K562 (cell line): Measurements from ENCODE around the gene SNX9. TPM values are rescaled to one million over a fixed set of nuclear protein-coding genes. Genes with fewer than 3 reads are reported as not detected.

Source experiments
- AFF4 ChIP-seq: sonication (generic); formaldehyde crosslinking; IDR thresholded peaks from 2 replicates; pipeline ENCODE4 v1.8.0; 2023; ENCODE audit warnings: mild to moderate bottlenecking, missing genetic modification reagents
- ATF3 ChIP-seq, 2 experiments: fragments of 450-650 bp in 1 of 2; sonication (generic) in 1 of 2; formaldehyde crosslinking in 1 of 2; IDR thresholded peaks in 1 of 2; conservative IDR thresholded peaks in 1 of 2; 2 replicates each; pipeline versions ENCODE4 v1.6.1 to v1.8.1; 2016 to 2023; ENCODE audit warnings: mild to moderate bottlenecking in 2 of 2, moderate library complexity in 2 of 2, inconsistent platforms in 1 of 2, missing genetic modification reagents in 1 of 2
- BHLHE40 ChIP-seq: IDR thresholded peaks from 2 replicates; pipeline ENCODE4 v1.6.1; 2011; ENCODE audit warnings: low read length, improper control_type of control experiment
- BRD4 ChIP-seq: fragments of 200-600 bp; sonication (generic); IDR thresholded peaks from 2 replicates; pipeline ENCODE4 v1.6.1; 2017; ENCODE audit warnings: inconsistent platforms
- CBFA2T2 ChIP-seq: fragments of 450-650 bp; conservative IDR thresholded peaks from 2 replicates; pipeline ENCODE4 v1.6.1; 2017; ENCODE audit warnings: mild to moderate bottlenecking
- CBX2 ChIP-seq: fragments of 200-600 bp; sonication (generic); IDR thresholded peaks from one replicate; pipeline ENCODE4 v1.6.1; 2012; ENCODE audit warnings: mild to moderate bottlenecking, low read length, inconsistent platforms; ENCODE audit not compliant: insufficient read depth, poor library complexity, severe bottlenecking
- CREBBP ChIP-seq: IDR thresholded peaks from one replicate; pipeline ENCODE4 v1.6.1; 2012; ENCODE audit warnings: low read depth, mild to moderate bottlenecking, control low read depth, inconsistent platforms, low read length
- DACH1 ChIP-seq: fragments of 450-650 bp; IDR thresholded peaks from 2 replicates; pipeline ENCODE4 v1.6.1; 2018; ENCODE audit not compliant: partially characterized antibody
- HNRNPK ChIP-seq: fragments of 200-400 bp; formaldehyde crosslinking; IDR thresholded peaks from one replicate; pipeline ENCODE4 v1.6.1; 2018; ENCODE audit warnings: mild to moderate bottlenecking, low read depth, low read length; ENCODE audit not compliant: poor library complexity, severe bottlenecking
- MAZ ChIP-seq, 2 experiments: fragments of 450-650 bp in 1 of 2; sonication (generic) in 1 of 2; formaldehyde crosslinking; IDR thresholded peaks in 1 of 2; conservative IDR thresholded peaks in 1 of 2; 2 replicates each; pipeline versions ENCODE4 v1.4.0 to v1.5.0; 2020; ENCODE audit warnings: mild to moderate bottlenecking in 1 of 2, missing genetic modification reagents in 1 of 2
- NR0B1 ChIP-seq: fragments of 450-650 bp; IDR thresholded peaks from one replicate; pipeline ENCODE4 v1.6.1; 2018; ENCODE audit warnings: mild to moderate bottlenecking, moderate library complexity; ENCODE audit not compliant: partially characterized antibody
- PCBP1 ChIP-seq: fragments of 200-400 bp; formaldehyde crosslinking; IDR thresholded peaks from 2 replicates; pipeline ENCODE4 v1.6.1; 2018; ENCODE audit warnings: mild to moderate bottlenecking, low read depth, low read length; ENCODE audit not compliant: poor library complexity, severe bottlenecking
- PHF20 ChIP-seq: fragments of 450-650 bp; IDR thresholded peaks from 2 replicates; pipeline ENCODE4 v1.6.1; 2018; ENCODE audit not compliant: partially characterized antibody
- RFX1 ChIP-seq: fragments of 450-650 bp; IDR thresholded peaks from 2 replicates; pipeline ENCODE4 v1.6.1; 2016; ENCODE audit warnings: mild to moderate bottlenecking, moderate library complexity
- SMARCA5 ChIP-seq: fragments of 450-650 bp; IDR thresholded peaks from 2 replicates; pipeline ENCODE4 v1.6.1; 2016
- SREBF2 ChIP-seq: sonication (generic); formaldehyde crosslinking; IDR thresholded peaks from 2 replicates; pipeline ENCODE4 v1.4.0; 2020; ENCODE audit warnings: mild to moderate bottlenecking, missing genetic modification reagents
- STAT5A ChIP-seq: IDR thresholded peaks from 2 replicates; pipeline ENCODE4 v1.6.1; 2012; ENCODE audit warnings: low read length, inconsistent platforms, borderline replicate concordance
- TFE3 ChIP-seq: fragments of 450-650 bp; formaldehyde crosslinking; IDR thresholded peaks from 2 replicates; pipeline ENCODE4 v1.4.0; 2020; ENCODE audit warnings: mild to moderate bottlenecking, mixed read lengths
- ZNF24 ChIP-seq: fragments of 450-650 bp; IDR thresholded peaks from 2 replicates; pipeline ENCODE4 v1.6.1; 2016
- polyA plus RNA-seq, 8 experiments: library from polyadenylated mRNA; depleted of rRNA in 4 of 8; stranded (reverse) in 5 of 8; unstranded in 3 of 8; fragments of >200 nt; fragmentation: Nextera tagmentation in 2 of 8; fragmentation: Illumina TruSeq in 1 of 8; extraction: Ambion mirVana in 2 of 8; extraction: Trizol in 1 of 8; gene quantifications; 2 replicates each; pipeline versions ENCODE4 v1.2.1 to v1.2.3, GENCODE V29; 2011 to 2014; ENCODE audit warnings: inconsistent platforms in 1 of 8, missing spikeins in 1 of 8
- total RNA-seq, 7 experiments: library from RNA; depleted of rRNA in 6 of 7; stranded (reverse); fragments of >200 nt in 6 of 7; fragmentation: Illumina TruSeq in 2 of 7; extraction: Trizol in 2 of 7; gene quantifications; 2 replicates each; pipeline versions ENCODE4 v1.2.1 to v1.2.3, GENCODE V29; 2011 to 2021; ENCODE audit warnings: low replicate concordance in 1 of 7
- TF ChIP-seq, protein P1 (sequence below): fragments of 250-450 bp; sonication (Bioruptor Pico); IDR thresholded peaks from 2 replicates; pipeline ENCODE4 v1.8.0; 2022; ENCODE audit warnings: inconsistent platforms, mild to moderate bottlenecking, moderate library complexity, borderline replicate concordance

SNX9 gene
- total and polyA plus RNA-seq, 9 of the 15 experiments (the other 6 are each of a cell fraction or from before 2014, with no cell fraction given): 6.0 to 81.7 (median 57.1) TPM

- TF ChIP-seq PCBP1: no peak
- TF ChIP-seq TFE3 (CRISPR knock-in tag): no peak
- no peak for TF ChIP-seq SREBF2
- TF ChIP-seq BHLHE40: no peak
- TF ChIP-seq DACH1: peak; percentile 66
- TF ChIP-seq BRD4: peak; percentile 65; the same call in 1 of the 2 replicates
- TF ChIP-seq RFX1: no peak
- no peak for TF ChIP-seq ZNF24
- no peak for TF ChIP-seq AFF4
- no peak for TF ChIP-seq CREBBP
- no peak for TF ChIP-seq PHF20
- TF ChIP-seq, protein P1, sequence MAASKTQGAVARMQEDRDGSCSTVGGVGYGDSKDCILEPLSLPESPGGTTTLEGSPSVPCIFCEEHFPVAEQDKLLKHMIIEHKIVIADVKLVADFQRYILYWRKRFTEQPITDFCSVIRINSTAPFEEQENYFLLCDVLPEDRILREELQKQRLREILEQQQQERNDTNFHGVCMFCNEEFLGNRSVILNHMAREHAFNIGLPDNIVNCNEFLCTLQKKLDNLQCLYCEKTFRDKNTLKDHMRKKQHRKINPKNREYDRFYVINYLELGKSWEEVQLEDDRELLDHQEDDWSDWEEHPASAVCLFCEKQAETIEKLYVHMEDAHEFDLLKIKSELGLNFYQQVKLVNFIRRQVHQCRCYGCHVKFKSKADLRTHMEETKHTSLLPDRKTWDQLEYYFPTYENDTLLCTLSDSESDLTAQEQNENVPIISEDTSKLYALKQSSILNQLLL (CRISPR knock-in tag): no peak
- TF ChIP-seq CBX2: no peak
- TF ChIP-seq ATF3 (IDR thresholded peaks at IDR 0.05): peak; percentile 93
- TF ChIP-seq ATF3 (CRISPR knock-in tag; conservative IDR thresholded peaks at IDR 0.05): no peak
- no peak for TF ChIP-seq NR0B1
- no peak; a peak in 1 of 4 replicates for TF ChIP-seq MAZ (CRISPR knock-in tag; conservative IDR thresholded peaks at IDR 0.05 in 1 of 2, IDR thresholded peaks at IDR 0.05 in 1 of 2)
- TF ChIP-seq STAT5A: no peak; the same call in 1 of the 2 replicates
- TF ChIP-seq SMARCA5: no peak
- TF ChIP-seq HNRNPK: no peak
- TF ChIP-seq CBFA2T2: peak; percentile 62
Measured at GRCh38 chr6:157906537-157907061, 83.6 kb downstream of the SNX9 start (continued).
